NCI-H748 treated with DMSO at 0.1 percent for 48 hours (cell line): ENCODE measurements around the gene CD160.
"Not testable (repeated sequence)": the region's sequence is repeated elsewhere in the genome, so short reads cannot be mapped to it uniquely, and the experiment has no call there.

Experiments
- DNase-seq: peaks from one replicate; lab custom pipeline; 2025; lab: John Stamatoyannopoulos, UW

The CD160 gene

DNA sequence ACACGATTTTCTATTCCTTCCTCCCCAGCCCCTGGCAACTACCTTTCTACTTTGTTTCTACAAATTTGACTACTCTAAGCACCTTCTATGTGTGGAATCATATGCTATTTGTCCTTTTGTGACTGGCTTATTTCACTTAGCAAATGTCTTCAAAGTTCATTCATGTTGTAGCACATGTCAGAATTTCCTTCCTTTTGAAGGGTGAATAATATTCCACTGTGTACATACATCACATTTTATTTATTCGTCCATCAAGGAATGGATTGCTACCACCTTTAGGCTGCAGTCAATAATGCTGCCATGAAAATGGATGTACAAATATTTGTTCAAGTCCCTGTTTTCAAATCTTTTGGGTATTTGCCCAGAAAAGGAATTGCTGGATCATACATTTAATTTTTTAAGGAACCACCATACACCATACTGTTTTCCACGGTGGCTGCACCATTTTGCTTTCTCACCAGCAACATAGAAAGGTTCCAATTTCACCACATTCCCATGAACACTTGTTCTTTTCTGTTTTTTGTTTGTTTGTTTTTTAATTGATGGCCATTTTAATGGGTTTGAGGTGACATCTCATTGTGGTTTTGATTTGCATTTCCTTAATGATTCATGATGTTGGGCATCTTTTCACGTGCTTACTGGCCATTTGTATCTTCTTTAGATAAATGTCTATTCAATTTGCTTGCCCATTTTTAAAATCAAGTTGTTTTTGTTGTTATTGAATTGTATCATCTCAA is 8.8 kb upstream of the CD160 start:
- no peak for DNase-seq

GRCh38 chr1:145711213-145711651 is 8.1 kb upstream of the CD160 start:
- DNase-seq, result no peak

GRCh38 chr1:145714524-145715111 is 4.7 kb upstream of the CD160 start:
- no peak for DNase-seq

DNA sequence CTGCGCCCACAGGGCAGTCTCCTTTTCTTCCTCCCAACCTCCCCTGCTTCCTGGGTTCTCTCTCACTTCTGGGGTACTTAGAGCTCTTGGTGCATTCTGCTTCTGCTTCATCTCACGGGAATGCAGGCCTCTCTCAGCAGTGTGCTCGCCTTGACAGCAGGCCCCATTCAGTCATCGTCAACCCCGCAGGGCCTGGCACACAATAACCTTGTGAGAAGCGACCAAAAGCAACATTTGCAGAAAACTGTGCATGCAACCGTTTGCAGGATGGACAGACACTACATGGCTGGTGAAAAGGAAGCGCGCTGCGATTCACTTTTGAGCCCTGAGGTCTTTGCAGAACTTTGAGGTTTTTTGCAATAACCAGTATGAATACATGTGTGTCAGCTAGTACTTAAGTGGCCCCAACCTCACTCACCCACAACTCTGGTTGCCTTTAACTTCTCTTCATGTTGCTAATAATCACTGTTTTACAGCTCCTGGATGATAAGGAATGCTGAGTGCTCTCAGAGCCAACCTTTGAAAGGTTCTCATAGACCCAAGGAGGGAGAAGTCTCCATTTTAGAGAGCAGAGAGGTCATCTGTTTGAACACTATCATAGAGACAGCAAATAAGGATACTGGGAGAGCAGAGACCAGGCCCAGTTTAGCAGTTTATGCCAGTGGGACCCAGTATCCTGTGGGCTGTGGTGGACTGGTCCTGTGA is 2.5 kb upstream of the CD160 start:
- no peak for DNase-seq

DNA sequence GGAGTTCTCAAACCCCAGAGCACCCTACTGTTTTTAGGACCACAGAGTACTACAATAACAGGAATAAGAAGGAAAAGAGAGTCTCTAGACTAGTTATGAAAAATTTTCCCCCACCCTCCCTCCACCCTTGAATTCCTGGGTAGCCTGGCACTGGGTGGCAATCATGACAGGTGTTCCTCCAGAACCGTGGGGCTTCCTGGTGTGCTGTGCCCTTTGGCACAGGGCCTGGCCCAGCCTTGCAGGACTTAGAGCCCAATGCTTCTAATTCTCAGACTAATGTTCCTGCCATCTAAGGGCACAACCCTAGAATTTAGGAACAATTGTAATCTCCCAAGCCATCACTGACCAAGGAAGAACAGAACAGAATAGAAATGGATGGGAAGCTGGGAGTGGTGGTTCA is 1.5 kb upstream of the CD160 start:
- DNase-seq, result no peak

GRCh38 chr1:145718465-145718864 is 834 bp upstream of the CD160 start:
- not testable (repeated sequence) for DNase-seq

DNA sequence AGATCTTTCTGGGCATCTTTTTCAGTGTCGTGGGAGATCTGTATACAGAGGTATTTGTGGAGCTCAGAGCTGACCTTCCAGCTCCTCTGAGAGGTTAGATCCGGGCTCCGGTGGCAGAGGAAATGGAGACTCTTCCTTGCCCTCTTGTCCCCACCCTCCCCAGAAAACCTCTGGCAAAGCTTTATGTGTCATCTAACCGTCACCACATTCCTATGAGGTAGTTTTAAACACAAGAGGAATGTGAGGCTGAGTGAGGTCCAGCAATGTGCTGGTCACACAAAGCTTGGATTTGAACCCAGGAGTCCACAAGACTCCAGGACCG is 1.2 kb downstream of the CD160 start:
- DNase-seq, result no peak

DNA sequence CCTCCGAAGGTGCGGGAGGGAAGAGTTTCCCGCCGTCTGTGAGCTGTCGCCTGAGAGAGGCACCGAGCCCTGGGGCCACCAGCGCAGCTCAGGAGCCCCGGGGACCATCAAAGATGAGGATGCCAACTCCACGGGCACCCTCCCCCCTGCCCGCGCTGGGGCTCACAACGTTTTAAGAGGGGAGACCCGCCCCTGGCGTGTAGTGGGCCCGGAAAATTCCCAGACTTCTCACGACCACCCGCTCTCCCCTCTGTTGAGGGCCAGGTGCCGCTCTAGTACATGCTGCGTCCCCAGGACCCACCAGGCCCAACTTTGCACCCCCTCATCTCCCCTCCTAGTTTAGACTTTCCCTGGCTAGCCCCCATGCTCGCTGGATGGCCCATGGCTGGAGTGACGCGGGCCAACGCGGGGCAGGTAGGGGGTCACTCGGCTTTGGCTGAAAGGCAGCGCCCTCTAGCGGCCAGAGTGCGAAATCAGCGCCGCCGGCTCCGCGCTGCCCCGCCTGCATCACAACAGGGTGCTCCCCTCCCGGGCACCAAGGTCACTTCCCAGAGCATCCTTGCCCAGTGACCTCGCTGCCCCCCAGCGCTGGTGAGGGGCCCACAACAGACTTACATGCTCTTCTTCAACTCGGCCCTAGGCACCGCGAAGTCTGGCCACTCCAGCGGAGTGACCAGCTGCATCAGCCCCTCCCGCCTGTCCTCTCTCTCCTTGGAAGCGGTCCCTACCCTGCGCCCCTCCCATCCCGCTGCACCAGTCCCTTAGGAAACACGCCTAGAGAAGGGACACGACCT is 1.8 kb downstream of the CD160 start:
- DNase-seq, result peak; percentile 21

GRCh38 chr1:145726193-145726592 is 6.9 kb downstream of the CD160 start:
- not testable (repeated sequence) for DNase-seq

- no peak for DNase-seq
Observed at GRCh38 chr1:145729196-145729595, 9.9 kb downstream of the CD160 start.

DNA sequence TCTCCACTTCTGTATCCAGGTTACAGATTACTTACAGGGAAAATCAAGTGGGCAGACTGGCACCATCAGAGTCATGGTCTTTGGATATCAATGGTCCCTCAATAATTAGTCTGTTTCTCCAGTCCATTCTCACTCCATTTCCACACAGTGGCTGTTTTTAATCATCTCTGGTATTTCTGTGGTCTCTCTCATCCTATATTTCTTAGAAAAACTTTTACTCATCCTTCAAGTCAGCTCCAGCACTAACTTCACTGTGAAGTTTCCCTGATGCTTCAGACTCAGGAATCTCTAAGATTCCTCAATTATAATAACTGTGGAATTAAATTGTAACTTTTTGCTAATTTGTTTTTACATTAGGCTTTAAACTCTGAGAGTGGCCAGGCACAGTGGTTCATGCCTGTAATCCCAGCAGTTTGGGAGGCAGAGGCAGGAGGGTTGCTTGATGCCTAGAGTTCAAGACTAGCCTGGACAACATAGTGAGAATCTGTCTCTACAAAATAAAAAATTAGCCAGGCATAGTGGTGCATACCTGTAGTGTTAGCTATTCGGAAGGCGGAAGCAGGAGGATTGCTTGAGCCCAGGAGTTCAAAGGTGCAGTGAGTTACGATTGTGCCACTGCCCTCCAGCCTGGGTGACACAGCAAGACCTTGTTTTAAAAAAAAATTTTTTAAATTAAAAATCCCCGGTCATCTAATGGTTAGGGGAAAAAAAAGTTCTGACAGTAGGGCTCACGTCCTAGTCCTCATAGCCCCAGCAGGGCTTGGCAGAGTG is 10.6 kb downstream of the CD160 start:
- no peak for DNase-seq

- no peak for DNase-seq
Observed at GRCh38 chr1:145730467-145730866, 11.2 kb downstream of the CD160 start.

GRCh38 chr1:145730900-145731299 is 11.6 kb downstream of the CD160 start:
- DNase-seq, result no peak

- no peak for DNase-seq
Observed at GRCh38 chr1:145736191-145736590, 16.9 kb downstream of the CD160 start.

DNA sequence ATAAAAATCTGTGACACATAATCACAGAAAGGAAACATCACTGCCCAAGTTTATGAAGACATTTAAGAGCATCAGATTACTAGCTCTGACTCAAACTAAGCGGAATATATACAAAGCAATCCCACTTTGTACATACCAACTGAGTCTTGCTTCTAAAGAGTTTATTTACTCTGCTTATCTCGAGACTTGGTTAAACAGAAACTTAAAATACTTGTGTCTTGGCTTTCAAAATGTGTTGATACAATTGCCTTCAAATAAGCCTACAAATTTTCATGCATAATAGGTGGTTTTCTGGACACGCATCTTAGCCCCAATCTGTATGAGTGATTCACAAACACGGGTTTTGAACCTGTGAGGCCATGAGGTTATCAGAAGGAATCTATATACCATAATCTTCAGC is 21.0 kb downstream of the CD160 start:
- no peak for DNase-seq

- DNase-seq, result no peak
Observed at GRCh38 chr1:145747398-145748247, 28.3 kb downstream of the CD160 start.

DNA sequence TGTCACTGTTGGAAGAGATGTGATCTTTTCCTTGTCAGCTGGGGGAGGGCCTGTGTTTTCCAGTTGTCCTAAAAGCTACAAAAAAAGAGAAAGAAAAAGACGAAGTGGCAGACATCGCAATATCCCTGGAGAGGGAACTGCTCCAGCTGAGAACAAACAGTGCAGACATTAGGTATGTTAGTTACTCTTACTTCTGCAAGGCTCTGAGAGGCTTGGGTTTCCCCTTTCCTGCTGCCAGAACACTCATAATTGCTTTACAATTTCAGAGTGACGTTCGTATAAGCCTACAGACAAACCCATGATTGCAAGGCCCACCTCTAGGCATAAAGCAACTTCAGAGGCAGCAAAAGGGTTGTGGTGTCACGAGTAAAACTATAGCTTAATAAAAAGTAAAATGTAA is 31.1 kb downstream of the CD160 start:
- DNase-seq, result no peak

DNA sequence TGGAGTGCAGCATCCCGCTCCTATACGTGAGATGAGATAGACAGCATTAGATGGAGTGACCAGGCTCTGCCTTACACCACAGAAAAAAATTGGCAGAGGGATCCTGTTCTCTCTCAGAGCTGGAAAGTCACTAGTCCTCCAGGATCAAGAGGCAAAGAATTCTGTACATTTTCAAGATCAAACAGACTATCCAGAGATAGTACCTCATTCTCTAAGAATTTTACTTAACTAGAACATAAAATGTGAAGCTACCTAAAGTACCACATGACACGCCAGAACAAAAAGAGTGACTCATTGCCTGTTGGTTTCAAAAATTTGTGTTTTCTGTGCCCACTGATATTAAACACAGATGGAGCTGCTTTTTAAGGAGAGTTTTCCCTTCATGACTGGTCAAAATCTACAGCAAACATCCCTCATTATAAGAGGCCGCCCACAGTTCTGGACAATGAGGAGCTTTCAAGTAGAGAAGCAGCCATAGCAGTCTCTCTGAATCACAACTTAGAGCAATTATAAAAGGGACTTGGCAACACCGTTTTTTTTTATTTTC is 32.3 kb downstream of the CD160 start:
- DNase-seq, result no peak

GRCh38 chr1:145757420-145757819 is 38.1 kb downstream of the CD160 start:
- DNase-seq, result no peak

DNA sequence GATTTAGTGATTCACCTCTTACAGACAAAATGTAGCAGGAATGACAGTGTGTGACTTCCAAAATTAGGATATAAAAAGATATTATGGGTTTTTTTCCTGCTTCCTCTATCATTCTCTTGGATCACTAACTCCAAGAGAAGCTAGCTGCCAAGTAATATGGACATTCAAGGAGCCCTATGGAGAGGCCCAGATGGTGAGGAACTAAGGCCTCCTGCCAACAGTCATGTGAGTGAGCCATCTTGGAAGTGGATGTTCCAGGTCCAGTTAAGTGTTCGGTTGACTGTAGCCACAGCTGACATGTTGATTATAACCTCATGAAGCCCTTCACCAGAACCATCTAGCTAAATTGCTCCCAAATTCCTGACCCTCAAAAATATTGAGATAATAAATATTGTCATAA is 38.8 kb downstream of the CD160 start:
- DNase-seq, result no peak

DNA sequence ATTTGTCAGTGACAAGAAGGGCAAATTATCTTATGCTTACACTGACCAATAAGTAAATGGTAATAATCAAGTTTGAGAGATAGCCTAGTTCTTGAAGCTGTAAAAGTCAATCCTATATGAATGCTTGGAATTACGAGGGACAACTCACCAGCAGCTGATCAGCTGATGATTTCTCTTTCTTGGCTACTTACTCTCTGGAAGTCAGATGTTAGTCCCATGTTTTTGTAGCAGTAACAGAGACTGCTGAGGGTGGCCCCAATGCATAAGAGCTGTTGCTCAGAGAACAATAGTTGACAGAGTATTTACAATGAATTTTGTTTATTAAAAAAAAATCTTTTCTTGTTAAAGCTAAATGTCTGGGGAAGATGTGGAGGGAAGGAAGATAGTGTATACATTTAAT is 39.3 kb downstream of the CD160 start:
- no peak for DNase-seq
